ENCODE results near the gene HORMAD1.
"Not testable (repeated sequence)": the region's sequence is repeated elsewhere in the genome, so short reads cannot be mapped to it uniquely, and the experiment has no call there.

Gene HORMAD1

GRCh38 chr1:150703427-150703826 is 17.3 kb downstream of the HORMAD1 start:
- DNase-seq (ENCODE audit: extremely low read depth in 1 of 2, low read depth in 1 of 2) = no peak

DNA sequence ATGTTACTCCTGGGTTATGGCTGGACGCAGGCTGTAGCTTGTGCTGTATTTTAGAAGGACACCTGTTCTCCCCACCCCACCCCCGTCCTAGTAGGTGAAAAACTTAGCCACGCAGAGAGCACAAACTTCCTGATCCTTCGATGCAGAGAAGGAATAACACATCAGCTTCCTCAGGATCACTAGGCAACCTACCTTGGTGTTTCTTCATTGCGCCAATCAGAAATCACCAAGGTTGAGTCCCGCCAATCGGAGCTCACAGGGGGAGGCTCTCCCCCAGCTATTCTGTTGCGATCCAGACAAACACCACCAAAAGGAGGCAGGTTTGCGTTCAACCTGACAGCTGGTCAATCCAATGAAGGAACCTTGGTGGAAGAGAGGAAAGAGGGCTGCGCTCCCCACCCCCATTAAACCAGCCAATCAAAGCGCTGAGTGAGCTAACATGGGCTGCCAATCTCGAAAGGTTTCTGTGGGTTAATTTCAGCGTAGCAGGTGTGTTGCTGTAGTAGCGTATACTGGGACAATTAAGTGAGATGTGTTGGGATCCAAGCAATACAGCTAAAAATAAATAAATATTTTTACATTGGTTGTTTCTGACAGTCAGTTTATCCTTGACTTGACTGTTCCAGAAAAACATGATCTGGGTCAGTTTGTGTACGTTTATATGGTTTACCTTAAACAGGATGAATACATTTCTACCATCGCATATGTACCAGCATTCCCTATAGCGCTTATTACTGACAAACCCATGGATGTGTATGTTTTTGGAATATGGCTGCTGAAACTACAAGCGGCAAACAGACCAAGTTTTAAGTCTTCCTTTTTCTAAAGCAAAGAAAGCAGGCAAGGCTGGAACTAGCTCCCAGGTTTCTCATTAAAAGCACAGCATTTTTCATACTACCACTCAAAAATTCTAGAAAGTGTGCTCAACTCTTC is 23.4 kb downstream of the HORMAD1 start, which contains the start of gene GOLPH3L:
Gene GOLPH3L (minus strand): TSS at position 160 of the 933 bp plus-strand sequence. CDS start 2,316 bp downstream, outside the sequence.
- DNase-seq (ENCODE audit: extremely low read depth in 1 of 2, low read depth in 1 of 2) = peak; percentile 70 to 90

DNA sequence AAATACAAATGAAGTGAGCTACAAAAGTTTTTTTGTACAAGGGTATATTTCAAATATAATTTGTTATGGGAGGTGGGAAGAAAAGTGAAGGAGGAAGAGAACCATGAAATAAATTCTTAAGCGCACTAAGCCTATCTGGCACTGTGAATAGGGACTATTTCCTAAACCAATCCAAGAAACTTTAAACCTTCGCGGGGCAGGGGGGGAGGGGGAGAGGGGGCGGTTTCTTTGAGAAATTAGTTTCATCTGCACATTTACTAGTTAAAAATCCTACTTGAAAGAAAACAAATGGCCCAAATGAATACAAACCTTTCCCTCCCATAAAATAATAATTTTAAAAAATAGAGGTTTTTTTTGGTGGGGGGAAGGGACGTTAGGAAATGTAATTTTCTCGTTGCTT is 24.1 kb downstream of the HORMAD1 start:
- no peak for DNase-seq (ENCODE audit: extremely low read depth in 1 of 2, low read depth in 1 of 2)

DNA sequence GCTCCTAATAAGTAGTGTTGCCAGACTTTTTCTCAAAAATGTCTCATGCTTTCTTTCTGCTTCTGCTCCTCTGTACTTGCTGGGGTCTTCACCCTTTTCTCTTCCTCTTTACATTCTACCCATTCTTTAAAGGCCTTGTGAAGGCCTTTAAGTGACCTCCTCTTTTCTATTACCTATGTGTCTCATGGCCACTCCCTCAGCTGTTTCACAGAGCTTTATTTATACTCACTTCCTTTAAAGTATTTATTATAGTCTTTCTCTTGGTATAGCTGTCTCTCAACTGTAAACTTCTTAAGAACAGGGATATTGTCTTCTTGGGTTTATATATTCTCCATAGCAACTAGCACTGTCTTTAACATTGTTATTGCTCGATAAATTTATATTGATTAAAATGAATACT is 24.5 kb downstream of the HORMAD1 start:
- DNase-seq (ENCODE audit: extremely low read depth in 1 of 2, low read depth in 1 of 2) = no peak

- no peak for DNase-seq (ENCODE audit: extremely low read depth in 1 of 2, low read depth in 1 of 2)
These were observed 25.1 kb downstream of the HORMAD1 start for GRCh38 chr1:150695561-150695960.

- DNase-seq (ENCODE audit: extremely low read depth in 1 of 2, low read depth in 1 of 2) = no peak
These were observed 28.0 kb downstream of the HORMAD1 start for GRCh38 chr1:150692720-150693119.

- no peak for DNase-seq (ENCODE audit: extremely low read depth in 1 of 2, low read depth in 1 of 2)
These were observed 31.9 kb downstream of the HORMAD1 start for GRCh38 chr1:150688763-150689162.

DNA sequence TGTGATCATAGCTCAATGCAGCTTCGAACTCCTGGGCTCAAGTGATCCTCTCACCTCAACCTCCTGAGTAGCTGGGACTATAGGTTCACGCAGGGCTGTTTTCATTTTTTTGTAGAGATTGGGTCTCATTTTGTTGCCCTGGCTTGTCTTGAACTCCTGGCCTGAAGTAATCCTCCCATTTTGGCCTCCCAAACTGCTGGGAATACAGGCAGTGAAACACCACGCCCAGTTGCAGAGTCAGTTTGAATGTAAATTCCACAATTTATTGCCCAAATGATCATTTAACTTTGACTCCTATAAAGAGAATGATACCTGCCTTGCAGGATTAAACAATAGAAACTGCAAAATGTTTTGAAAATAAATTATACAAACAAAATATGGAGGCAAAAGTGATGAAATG is 34.4 kb downstream of the HORMAD1 start:
- no peak for DNase-seq (ENCODE audit: extremely low read depth in 1 of 2, low read depth in 1 of 2)

- DNase-seq (ENCODE audit: extremely low read depth in 1 of 2, low read depth in 1 of 2) = no peak
These were observed 36.8 kb downstream of the HORMAD1 start for GRCh38 chr1:150683914-150684313.

DNA sequence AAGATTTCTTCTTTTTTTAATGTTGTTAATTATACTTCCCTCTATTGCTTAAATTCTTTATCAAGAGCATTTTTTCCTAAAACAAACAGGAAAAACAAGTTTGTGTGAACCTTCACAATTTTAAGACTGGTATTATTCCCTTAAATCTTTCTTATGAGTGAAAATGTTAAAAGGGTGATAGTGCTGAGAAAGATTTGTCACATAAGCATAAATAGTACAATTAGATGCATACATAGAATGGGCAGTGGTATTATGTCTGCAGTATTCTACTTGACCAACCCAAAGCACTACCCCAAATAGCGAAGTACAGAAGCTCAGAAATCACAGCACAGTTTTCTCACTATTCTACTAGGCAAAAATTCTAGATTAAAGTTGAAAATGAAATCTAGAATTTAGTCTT is 41.7 kb downstream of the HORMAD1 start:
- DNase-seq (ENCODE audit: extremely low read depth in 1 of 2, low read depth in 1 of 2) = no peak

GRCh38 chr1:150674881-150675280 is 45.8 kb downstream of the HORMAD1 start:
- no peak for DNase-seq (ENCODE audit: extremely low read depth in 1 of 2, low read depth in 1 of 2)

DNA sequence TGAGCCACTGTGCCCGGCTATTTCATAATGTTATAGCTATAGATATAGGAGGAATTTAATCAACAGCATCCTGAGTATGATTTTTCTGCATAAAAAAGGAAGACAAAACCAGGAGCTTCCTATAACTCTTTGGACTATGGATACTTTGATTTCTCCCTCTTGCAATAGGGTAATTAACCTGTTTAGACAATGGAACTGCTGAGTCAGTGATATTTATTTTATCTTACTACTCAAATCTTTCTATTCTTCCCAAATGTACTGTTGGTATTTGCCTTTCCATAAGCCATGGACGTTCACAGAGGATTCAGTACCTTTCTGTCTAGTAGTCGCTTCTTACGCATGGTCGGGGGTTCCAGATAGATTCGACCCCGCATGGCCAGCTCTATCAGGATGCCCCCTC is 57.4 kb downstream of the HORMAD1 start:
- no peak for DNase-seq (ENCODE audit: extremely low read depth in 1 of 2, low read depth in 1 of 2)

DNA sequence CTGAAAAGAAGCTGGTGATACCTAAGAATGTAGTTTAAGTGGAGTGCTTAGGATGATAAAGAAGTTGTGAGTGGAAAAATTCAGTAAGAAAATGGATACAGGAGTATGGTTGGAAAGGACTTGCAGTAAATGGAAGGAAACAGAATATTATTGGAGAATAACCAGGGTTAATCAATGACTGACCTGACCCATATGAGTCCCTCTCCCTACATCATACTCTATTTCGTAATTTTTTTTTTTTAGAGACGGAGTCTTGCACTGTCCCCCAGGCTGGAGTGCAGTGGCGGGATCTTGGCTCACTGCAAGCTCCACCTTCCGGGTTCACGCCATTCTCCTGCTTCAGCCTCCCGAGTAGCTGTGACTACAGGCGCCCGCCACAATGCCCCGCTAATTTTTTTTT is 57.9 kb downstream of the HORMAD1 start:
- DNase-seq (ENCODE audit: extremely low read depth in 1 of 2, low read depth in 1 of 2) = no peak

- no peak for DNase-seq (ENCODE audit: extremely low read depth in 1 of 2, low read depth in 1 of 2)
These were observed 59.5 kb downstream of the HORMAD1 start for GRCh38 chr1:150661156-150661555.

DNA sequence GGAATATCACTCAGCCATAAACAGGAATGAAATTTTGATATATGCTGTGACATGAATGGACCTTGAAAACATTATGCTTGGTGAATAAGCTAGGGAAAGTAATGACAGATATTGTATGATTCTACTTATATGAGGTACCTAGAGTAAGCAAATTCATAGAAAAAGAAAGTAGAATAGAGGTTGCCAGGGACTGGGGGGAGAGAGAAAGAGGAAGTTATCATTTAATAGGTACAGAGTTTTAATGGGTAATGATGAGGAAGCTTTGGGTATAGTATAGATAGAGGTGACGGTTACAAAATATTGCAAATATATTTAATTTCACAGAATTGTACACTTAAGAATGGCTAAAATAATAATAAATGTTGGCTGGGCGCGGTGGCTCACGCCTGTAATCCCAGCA is 60.1 kb downstream of the HORMAD1 start:
- no peak for DNase-seq (ENCODE audit: extremely low read depth in 1 of 2, low read depth in 1 of 2)

DNA sequence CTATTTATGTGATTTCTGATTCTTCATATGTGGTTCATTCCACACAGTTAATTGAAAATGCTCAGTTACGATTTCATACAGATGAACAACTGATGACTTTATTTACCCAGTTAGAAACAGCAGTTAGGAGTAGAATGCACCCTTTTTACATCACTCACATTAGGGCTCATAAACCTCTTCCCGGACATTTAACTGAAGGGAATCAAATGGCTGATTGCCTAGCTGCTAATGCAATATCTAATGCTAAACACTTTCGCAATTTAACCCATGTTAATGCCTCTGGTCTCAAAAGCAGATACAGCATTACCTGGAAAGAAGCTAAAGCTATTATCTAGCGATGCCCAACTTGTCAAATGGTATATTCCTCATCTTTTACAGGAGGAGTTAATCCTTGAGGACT is 63.6 kb downstream of the HORMAD1 start:
- not testable (repeated sequence) for DNase-seq (ENCODE audit: extremely low read depth in 1 of 2, low read depth in 1 of 2)

- DNase-seq (ENCODE audit: extremely low read depth in 1 of 2, low read depth in 1 of 2) = not testable (repeated sequence)
These were observed 66.1 kb downstream of the HORMAD1 start for GRCh38 chr1:150654635-150655034.

GRCh38 chr1:150650193-150650592 is 70.5 kb downstream of the HORMAD1 start:
- DNase-seq (ENCODE audit: extremely low read depth in 1 of 2, low read depth in 1 of 2) = no peak

- DNase-seq (ENCODE audit: extremely low read depth in 1 of 2, low read depth in 1 of 2) = no peak
These were observed 71.1 kb downstream of the HORMAD1 start for GRCh38 chr1:150649441-150650075.
